Mesenchymal stem cell (in vitro differentiated cells and primary cell): Measurements from ENCODE around the gene ESRP2.

ENCODE experiments used
- DNase-seq: peaks from one replicate; pipeline ENCODE4 v3.0.0-alpha.2; 2013
- H2AFZ ChIP-seq: one replicate; pipeline ENCODE4 v1.6.1; 2013; ENCODE audit warnings: low read depth, mild to moderate bottlenecking, control low read depth, inconsistent platforms, low read length, moderate library complexity
- H2AK5ac ChIP-seq: 2 replicates; pipeline ENCODE4 v1.6.1; 2013; ENCODE audit warnings: low read length, moderate library complexity, mild to moderate bottlenecking, inconsistent platforms; ENCODE audit not compliant: severe bottlenecking
- H2BK120ac ChIP-seq: one replicate; pipeline ENCODE4 v1.6.1; 2013; ENCODE audit warnings: low read depth, mild to moderate bottlenecking, inconsistent platforms, low read length, moderate library complexity
- H2BK12ac ChIP-seq, 2 experiments: one replicate each; pipeline ENCODE4 v1.6.1; 2013; ENCODE audit warnings: inconsistent platforms in 2 of 2, low read length in 2 of 2, mild to moderate bottlenecking in 2 of 2, moderate library complexity in 2 of 2, control low read depth in 1 of 2
- H2BK15ac ChIP-seq: one replicate; pipeline ENCODE4 v1.6.1; 2013; ENCODE audit warnings: mild to moderate bottlenecking, low read depth, inconsistent platforms; ENCODE audit not compliant: poor library complexity, severe bottlenecking
- H2BK5ac ChIP-seq: 2 replicates; pipeline ENCODE4 v1.6.1; 2013; ENCODE audit warnings: low read depth, mild to moderate bottlenecking, low read length, control low read depth, inconsistent platforms; ENCODE audit not compliant: poor library complexity, severe bottlenecking
- H3K14ac ChIP-seq, 2 experiments: one replicate each; pipeline ENCODE4 v1.6.1; 2013; ENCODE audit warnings: inconsistent platforms in 2 of 2, low read length in 2 of 2, control low read depth in 1 of 2, mild to moderate bottlenecking in 1 of 2, moderate library complexity in 1 of 2
- H3K18ac ChIP-seq, 2 experiments: one replicate each; pipeline ENCODE4 v1.6.1; 2013; ENCODE audit warnings: inconsistent platforms in 2 of 2, low read length in 2 of 2, control low read depth in 1 of 2, low read depth in 1 of 2, mild to moderate bottlenecking in 1 of 2
- H3K23ac ChIP-seq, 2 experiments: one replicate each; pipeline ENCODE4 v1.6.1; 2013; ENCODE audit warnings: inconsistent platforms in 2 of 2, low read length in 2 of 2, mild to moderate bottlenecking in 2 of 2, moderate library complexity in 2 of 2, control low read depth in 1 of 2
- H3K27ac ChIP-seq: 2 replicates; pipeline ENCODE4 v1.5.1; 2013; ENCODE audit warnings: mild to moderate bottlenecking, moderate library complexity, low read length, control low read depth, inconsistent platforms; ENCODE audit not compliant: poor library complexity, severe bottlenecking
- H3K27me3 ChIP-seq, 2 experiments: 2 replicates each; pipeline versions ENCODE4 v1.6.1 to v1.7.0; 2013; ENCODE audit warnings: low read length in 2 of 2, mild to moderate bottlenecking in 2 of 2, moderate library complexity in 2 of 2, control low read depth in 1 of 2, inconsistent platforms in 1 of 2; ENCODE audit not compliant: control insufficient read depth in 1 of 2, insufficient read depth in 1 of 2
- H3K36me3 ChIP-seq, 2 experiments: 2 replicates each; pipeline versions ENCODE4 v1.6.1 to v1.7.0; 2013; ENCODE audit warnings: low read length in 2 of 2, control low read depth in 1 of 2, inconsistent platforms in 1 of 2, low read depth in 1 of 2, mild to moderate bottlenecking in 1 of 2; ENCODE audit not compliant: insufficient read depth in 2 of 2, control insufficient read depth in 1 of 2
- H3K4ac ChIP-seq, 2 experiments: one replicate each; pipeline ENCODE4 v1.6.1; 2013; ENCODE audit warnings: inconsistent platforms in 2 of 2, low read length in 2 of 2, mild to moderate bottlenecking in 2 of 2, moderate library complexity in 2 of 2, control low read depth in 1 of 2, low read depth in 1 of 2
- H3K4me1 ChIP-seq: 2 replicates; pipeline ENCODE4 v1.6.1; 2013; ENCODE audit warnings: low read depth, low read length, control low read depth; ENCODE audit not compliant: control insufficient read depth, insufficient read depth
- H3K4me2 ChIP-seq: 2 replicates; pipeline ENCODE4 v1.6.1; 2013; ENCODE audit warnings: low read length, mild to moderate bottlenecking, inconsistent platforms; ENCODE audit not compliant: poor library complexity, severe bottlenecking
- H3K4me3 ChIP-seq, 2 experiments: 2 replicates each; pipeline versions ENCODE4 v1.5.1 to v1.7.0; 2013; ENCODE audit warnings: low read length in 2 of 2, mild to moderate bottlenecking in 2 of 2, control low read depth in 1 of 2, low read depth in 1 of 2; ENCODE audit not compliant: insufficient read depth in 1 of 2
- H3K79me1 ChIP-seq: replicated peaks from 2 replicates; pipeline ENCODE4 v1.6.1; 2013; ENCODE audit warnings: mild to moderate bottlenecking, control low read depth, low read length, inconsistent platforms; ENCODE audit not compliant: poor library complexity, severe bottlenecking
- H3K9ac ChIP-seq: 2 replicates; pipeline ENCODE4 v1.7.0; 2013; ENCODE audit warnings: mild to moderate bottlenecking, low read length, moderate library complexity
- H3K9me3 ChIP-seq: 2 replicates; pipeline ENCODE4 v1.7.0; 2013; ENCODE audit warnings: mild to moderate bottlenecking, low read length; ENCODE audit not compliant: control insufficient read depth
- H4K8ac ChIP-seq: one replicate; pipeline ENCODE4 v1.6.1; 2013; ENCODE audit warnings: inconsistent platforms, mild to moderate bottlenecking, low read length, moderate library complexity
- H4K91ac ChIP-seq: one replicate; pipeline ENCODE4 v1.6.1; 2013; ENCODE audit warnings: mild to moderate bottlenecking, low read length, inconsistent platforms
- WGBS: methylation state at CpG from one replicate; pipeline ENCODE4 v1.1.7; 2013; ENCODE audit warnings: mixed read lengths; 5-methylcytosine and 5-hydroxymethylcytosine counted together

Gene ESRP2

DNA sequence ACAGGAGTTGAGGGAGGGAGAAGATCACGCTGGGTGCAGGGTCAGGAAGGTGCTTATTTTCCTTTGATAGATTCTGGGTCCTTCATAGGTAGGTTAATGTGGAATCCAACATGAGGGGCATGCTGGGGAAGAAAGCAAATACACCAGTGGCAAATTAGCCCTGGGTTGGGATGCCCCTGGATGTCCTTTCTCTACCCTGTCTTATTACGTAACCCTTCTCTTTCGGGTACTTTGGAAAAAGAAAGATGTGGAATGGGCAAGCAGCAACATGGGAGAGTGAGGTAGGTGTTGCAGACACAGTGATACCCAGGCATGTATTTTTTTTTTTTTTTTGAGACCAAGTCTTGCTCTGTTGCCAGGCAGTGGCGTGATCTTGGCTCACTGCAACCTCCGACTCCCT, 37.5 kb upstream of the ESRP2 start:
- Histone ChIP-seq H3K36me3 (peaks cover 26 to 46% of the 10 kb centered on the region in 2 experiments), H3K27me3 (no peaks in the 10 kb centered on the region), H3K4me3 (no peak overlapping the region), H2BK15ac (no peak overlapping the region), H3K9ac (no peak overlapping the region), H3K4me1 (peaks cover 7% of the 10 kb centered on the region), H2BK5ac (no peak overlapping the region), H3K23ac (no peak overlapping the region), H4K91ac (no peak overlapping the region), H3K9me3 (no peaks in the 10 kb centered on the region), H2AFZ (no peak overlapping the region), H4K8ac (no peak overlapping the region), H3K14ac (no peak overlapping the region), H2BK12ac (no peak overlapping the region), H2BK120ac (no peak overlapping the region), H3K4me2 (no peak overlapping the region), H2AK5ac (no peak overlapping the region), H3K4ac (no peak overlapping the region), H3K79me1 (peaks cover 18% of the 10 kb centered on the region), H3K18ac (no peak overlapping the region), H3K27ac (no peak overlapping the region)
- DNase-seq: no peak
- 96% methylated on average over 5 of the region's 5 CpGs for WGBS

DNA sequence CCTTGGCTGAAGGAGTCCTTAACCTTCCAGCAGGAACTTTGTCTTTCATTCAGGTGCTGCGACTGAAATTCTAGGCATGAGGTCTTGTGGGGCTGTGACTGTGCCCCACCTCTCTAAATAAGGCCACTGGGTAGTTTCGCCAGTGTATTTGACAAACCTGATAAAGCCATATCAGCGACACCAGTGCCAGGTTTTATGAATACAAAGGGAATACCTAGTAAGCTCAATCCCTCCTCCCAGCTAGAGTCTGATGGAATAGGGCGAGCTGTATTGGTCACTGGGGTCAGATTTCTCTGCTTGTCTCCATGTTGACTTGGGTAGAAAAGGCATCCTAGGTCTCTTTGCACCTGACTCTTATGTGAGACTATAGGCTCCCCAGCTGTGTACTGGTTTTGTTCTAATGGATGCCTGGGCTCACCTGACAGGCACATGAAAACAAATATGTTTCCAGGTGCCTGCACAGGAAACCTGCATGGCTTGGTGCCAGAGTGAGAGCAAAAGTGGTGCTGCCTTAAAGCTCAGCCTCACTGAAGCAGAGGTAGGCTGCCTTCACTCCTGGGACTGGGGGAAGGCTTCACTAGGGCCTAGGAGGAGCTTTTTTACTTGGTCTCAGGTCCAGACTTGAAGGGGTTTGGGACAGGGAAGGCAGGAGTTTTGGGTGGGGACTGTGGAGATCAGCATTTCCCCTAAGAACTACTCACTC, 36.7 kb upstream of the ESRP2 start:
- Histone ChIP-seq H2AFZ (no peak overlapping the region), H3K4me1 (peaks cover 12% of the 10 kb centered on the region), H3K23ac (peak overlapping the region in 1 of 2 experiments; percentile 75), H3K4me2 (no peak overlapping the region), H2AK5ac (no peak overlapping the region), H3K79me1 (peaks cover 18% of the 10 kb centered on the region), H3K4ac (no peak overlapping the region), H3K14ac (no peak overlapping the region), H3K36me3 (peaks cover 26 to 46% of the 10 kb centered on the region in 2 experiments), H3K4me3 (no peak overlapping the region), H2BK12ac (no peak overlapping the region), H2BK120ac (no peak overlapping the region), H2BK5ac (no peak overlapping the region), H3K27ac (no peak overlapping the region), H3K9ac (no peak overlapping the region), H3K9me3 (no peaks in the 10 kb centered on the region), H3K27me3 (no peaks in the 10 kb centered on the region), H4K91ac (no peak overlapping the region), H2BK15ac (no peak overlapping the region), H3K18ac (no peak overlapping the region), H4K8ac (no peak overlapping the region)
- no peak for DNase-seq
- WGBS: 96% methylated on average over 3 of the region's 4 CpGs

DNA sequence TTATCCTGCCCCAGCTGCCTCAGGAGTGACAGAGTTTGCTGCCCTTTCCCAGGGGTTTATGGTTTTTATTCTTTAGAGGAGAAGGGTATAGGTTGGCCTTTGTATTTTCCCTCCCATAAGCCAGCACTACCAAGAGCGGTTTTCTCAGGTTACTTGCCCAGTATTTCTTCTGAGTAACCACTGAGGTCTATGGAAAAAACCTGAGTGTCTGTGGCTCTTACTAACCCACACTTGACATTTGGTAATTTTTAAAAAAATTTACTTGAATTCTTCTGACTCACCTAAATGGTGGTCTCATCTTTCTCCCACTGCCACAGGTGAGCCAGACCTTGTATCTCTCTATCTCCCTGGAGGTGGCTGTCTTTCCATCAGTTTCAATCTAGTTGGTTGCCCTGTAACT, 34.4 kb upstream of the ESRP2 start:
- Histone ChIP-seq H3K4me3 (no peak overlapping the region), H2BK5ac (no peak overlapping the region), H2BK120ac (no peak overlapping the region), H3K4me1 (peaks cover 15% of the 10 kb centered on the region), H3K27me3 (no peaks in the 10 kb centered on the region), H2AK5ac (no peak overlapping the region), H3K18ac (no peak overlapping the region), H4K91ac (no peak overlapping the region), H3K4me2 (no peak overlapping the region), H3K23ac (no peak overlapping the region), H4K8ac (no peak overlapping the region), H3K4ac (no peak overlapping the region), H2BK15ac (no peak overlapping the region), H3K36me3 (peaks cover 22 to 36% of the 10 kb centered on the region in 2 experiments), H3K9me3 (no peaks in the 10 kb centered on the region), H3K14ac (no peak overlapping the region), H3K9ac (no peak overlapping the region), H2AFZ (no peak overlapping the region), H2BK12ac (no peak overlapping the region), H3K79me1 (peaks cover 18% of the 10 kb centered on the region), H3K27ac (no peak overlapping the region)
- DNase-seq: no peak
- 0% methylated on average over 1 of the region's 1 CpG for WGBS

DNA sequence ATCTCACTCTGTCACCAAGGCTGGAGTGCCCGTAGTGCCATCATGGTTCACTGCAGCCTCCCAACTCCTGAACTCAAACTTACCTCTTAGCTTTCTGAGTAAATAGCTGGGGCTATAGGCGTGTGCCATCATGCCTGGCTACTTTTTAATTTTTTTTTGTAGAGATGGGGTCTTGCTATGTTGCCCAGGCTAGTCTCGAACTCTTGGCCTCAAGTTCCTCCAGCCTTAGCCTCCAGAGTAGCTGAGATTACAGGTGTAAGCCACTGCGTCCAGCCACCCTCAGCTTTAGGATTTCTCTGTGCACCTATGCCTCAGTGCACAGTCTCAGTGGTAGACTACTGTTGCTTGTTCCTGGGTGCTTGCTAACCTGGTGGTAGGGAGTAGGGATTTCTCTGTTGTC, 33.9 kb upstream of the ESRP2 start:
- H3K27me3 ChIP-seq: no peaks in the 10 kb centered on the region
- H2BK15ac ChIP-seq: no peak overlapping the region
- no peak overlapping the region for H4K91ac ChIP-seq
- no peak overlapping the region for H2AK5ac ChIP-seq
- H3K9ac ChIP-seq: no peak overlapping the region
- no peak overlapping the region for H2BK120ac ChIP-seq
- H3K14ac ChIP-seq: no peak overlapping the region
- H2BK12ac ChIP-seq: no peak overlapping the region
- H3K36me3 ChIP-seq: peaks cover 18 to 33% of the 10 kb centered on the region in 2 experiments
- H3K4me2 ChIP-seq: no peak overlapping the region
- no peak overlapping the region for H3K4me3 ChIP-seq
- no peak overlapping the region for H3K4ac ChIP-seq
- peaks cover 18% of the 10 kb centered on the region for H3K79me1 ChIP-seq
- H3K27ac ChIP-seq: no peak overlapping the region
- peaks cover 15% of the 10 kb centered on the region for H3K4me1 ChIP-seq
- 97% methylated on average over 4 of the region's 4 CpGs for WGBS
- H4K8ac ChIP-seq: no peak overlapping the region
- H2AFZ ChIP-seq: no peak overlapping the region
- no peak overlapping the region for H3K23ac ChIP-seq
- no peak overlapping the region for H2BK5ac ChIP-seq
- H3K18ac ChIP-seq: no peak overlapping the region
- no peak for DNase-seq
- H3K9me3 ChIP-seq: no peaks in the 10 kb centered on the region
